Stimulated activated CD4-positive, alpha-beta T cell treated with anti-CD3 and anti-CD28 coated beads, Interleukin-1b, Interleukin-23, amount 100 ng/mL, for 24 hours (primary cell): ENCODE data around the gene UCN2.

Experiments
- DNase-seq, 4 experiments: peaks; one replicate each; pipeline ENCODE4 v3.0.0-alpha.2; 2020; ENCODE audit warnings: low read depth in 4 of 4, low spot score in 1 of 4

UCN2 gene

GRCh38 chr3:48563382-48563918 lies at the start of gene UCN2:
TSS of gene UCN2 (minus strand) at chr3:48563781. CDS start at chr3:48563124, 657 bp downstream.
- DNase-seq, result no peak

- DNase-seq, result no peak
Measured at GRCh38 chr3:48612309-48612708, 48.7 kb upstream of the UCN2 start.

- DNase-seq, result peak; percentile 78 to 87 (median 84)
Measured at GRCh38 chr3:48609088-48610005, 45.8 kb upstream of the UCN2 start, which contains the start of gene UQCRC1. TSS of gene UQCRC1 (minus strand) at chr3:48609646. CDS start at chr3:48609620, 26 bp downstream.

DNA sequence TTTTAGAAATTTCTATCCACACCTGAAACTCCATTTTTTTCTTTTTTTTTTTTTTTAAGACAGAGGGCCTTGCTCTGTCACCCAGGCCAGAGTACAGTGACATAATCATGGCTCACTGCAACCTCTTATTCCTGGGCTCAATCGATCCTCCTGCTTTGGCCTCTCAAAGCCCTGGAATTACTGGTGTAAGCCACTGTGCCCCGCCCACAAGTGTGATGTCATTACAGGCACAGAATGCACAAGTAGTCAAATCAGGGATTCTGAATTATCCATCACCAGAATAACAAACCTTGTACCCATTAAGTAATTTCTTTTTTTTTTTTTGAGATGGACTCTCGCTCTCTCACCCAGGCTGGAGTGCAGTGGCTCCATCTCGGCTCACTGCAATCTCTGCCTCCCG lies 43.9 kb upstream of the UCN2 start:
- DNase-seq, result peak in 1 of 4 experiments; percentile 21

DNA sequence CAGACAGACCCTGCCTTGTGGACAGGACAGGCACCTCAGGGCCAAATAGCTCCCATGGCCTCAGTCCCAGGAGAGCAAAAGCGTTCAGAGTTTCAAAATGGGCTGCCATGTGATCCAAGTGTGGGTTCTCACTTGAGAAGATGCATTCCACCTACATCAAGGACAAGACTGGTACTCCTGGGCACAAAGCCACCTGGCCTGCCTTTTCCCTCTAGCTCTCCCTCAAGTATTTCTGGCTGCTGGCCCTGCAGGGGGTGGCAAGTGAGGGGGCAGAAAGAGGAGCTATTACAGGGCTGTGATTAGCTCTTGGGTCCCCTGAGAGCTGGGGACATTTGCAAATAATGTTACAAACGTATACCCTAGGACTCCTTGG lies 38.0 kb upstream of the UCN2 start:
- DNase-seq, result no peak

GRCh38 chr3:48600711-48601621 lies 37.4 kb upstream of the UCN2 start:
- no peak for DNase-seq

GRCh38 chr3:48599509-48600285 lies 36.1 kb upstream of the UCN2 start:
- no peak for DNase-seq

DNA sequence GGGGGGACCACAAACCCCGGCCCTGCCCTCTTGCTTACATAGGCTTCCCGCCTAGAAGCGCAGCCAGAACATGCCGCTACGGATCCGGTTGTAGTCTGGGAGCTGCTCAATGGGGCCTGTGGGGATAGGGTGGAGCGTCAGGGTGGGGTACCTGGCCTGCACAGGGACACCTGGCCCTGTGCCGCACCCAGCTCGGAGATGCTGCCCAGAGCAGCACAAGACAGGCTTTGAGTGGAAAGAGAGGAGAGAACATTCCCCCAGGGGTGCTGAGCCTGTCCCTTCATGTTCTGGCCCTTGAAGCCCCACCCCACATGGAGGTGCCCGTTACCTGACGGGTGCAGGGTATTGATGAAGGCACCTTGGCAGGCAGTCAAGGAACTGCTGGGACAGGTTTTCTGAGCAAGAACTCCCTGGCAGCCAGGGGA lies 35.5 kb upstream of the UCN2 start:
- no peak for DNase-seq

DNA sequence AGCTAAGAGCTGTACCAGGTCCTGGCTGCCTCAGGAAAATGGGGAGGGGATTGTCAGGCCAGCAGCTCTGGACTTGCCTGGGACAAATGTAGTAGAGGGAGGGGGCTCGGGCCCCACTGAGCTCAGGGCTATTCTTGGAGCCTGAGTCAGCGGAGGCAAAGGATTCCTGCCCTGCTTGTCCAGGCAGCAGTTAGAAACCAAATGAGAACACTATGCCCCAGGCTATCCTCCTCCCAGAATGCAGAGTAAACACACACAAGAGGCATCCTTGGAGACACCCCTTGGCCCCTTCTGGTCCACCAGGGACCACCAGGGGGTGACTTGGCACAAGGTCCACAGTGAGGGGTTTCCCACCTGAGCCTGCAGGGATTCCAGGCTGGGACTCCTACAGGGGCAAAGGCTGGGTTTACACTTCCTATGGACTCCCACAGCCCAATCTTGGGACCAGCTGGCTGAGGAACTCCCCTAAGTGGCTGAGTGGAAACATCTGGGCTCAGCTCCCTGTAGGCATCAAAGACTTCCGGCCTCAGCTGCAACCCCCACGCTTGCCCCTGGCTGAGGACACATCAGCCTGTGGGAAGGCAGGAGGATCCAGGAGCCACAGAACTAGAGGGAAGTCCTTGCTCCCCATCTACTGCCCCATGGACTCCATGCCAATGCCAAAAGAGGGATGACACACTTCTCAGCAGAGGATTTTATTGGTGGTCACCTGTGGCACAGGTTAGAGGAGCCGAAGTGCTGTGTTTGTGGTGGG lies 34.9 kb upstream of the UCN2 start:
- no peak for DNase-seq

DNA sequence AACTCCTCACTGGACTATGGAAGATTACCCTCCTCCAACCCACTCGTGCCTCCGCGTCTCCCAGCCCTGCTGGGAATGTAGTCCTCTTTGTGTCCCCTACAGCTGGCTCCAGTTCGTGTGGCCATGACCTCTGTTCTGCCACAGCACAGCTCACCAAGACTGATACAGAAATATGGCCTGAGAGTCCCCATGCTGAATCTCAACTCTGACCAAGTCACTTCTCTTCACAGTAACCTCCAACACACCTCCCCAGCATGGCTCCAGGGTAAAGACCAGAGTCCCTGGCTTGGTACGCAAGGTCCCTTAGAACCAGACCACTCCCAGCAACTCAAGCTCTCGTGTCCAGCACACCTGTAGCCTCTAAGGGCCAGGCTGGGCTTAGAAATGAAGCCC lies 33.8 kb upstream of the UCN2 start:
- no peak for DNase-seq

GRCh38 chr3:48596676-48597407 lies 33.3 kb upstream of the UCN2 start:
- DNase-seq, result no peak

- DNase-seq, result no peak
Measured at GRCh38 chr3:48596157-48596556, 32.6 kb upstream of the UCN2 start.

DNA sequence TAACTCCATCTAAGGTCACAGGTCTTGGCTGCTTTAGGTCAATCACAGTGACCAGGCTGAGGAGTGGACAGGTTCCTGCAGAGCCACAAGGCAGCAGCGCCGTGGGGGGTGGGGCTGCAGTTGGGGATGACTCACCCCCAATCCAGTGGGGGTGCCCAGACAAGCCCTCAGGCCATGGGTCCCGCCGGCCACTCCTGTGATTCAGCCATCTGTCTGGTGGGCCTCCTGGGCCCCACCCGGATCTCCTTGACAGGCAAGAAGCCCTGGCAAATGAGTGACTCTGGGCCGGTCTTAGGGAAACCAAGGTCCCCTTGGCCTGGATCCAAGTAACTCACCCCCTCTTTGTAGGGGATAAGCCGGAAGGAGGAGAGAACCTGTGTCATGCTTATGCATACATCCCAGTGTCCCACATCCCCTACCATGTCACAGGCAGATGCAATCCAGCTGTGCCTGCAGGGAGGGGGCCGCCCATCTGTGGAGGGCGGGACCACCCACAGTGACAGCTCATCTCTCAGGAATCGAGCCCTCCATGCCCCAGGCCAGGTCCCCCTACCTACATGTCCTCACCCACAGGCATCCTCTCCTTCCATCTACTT lies 32.0 kb upstream of the UCN2 start:
- no peak for DNase-seq

DNA sequence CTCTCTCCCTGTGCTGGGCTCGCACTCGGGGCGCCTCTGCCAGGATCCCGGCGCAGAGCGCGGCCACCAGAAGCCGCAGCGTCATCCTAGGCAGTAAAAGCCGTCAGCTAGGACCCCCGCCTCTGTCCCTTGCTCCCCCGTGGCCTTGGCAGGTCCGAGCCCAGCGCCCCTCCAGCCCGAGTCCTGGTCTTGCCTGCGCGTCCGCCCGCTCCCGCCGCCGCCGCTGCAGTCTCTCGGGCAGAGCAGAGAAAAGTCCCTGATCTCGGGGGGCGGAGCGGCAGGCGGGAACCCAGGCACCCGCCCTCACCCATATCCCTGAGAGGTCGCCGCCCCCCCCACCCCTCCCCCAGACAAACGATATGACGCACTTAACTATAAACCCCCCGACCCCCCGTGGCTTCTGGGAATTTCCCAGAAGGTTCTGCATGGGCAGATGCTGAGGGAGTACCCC lies 31.5 kb upstream of the UCN2 start, which contains the start of gene COL7A1:
TSS of gene COL7A1 (minus strand) at position 255 of the 451 bp plus-strand sequence. CDS start at position 85, 170 bp downstream.
- DNase-seq, result no peak

DNA sequence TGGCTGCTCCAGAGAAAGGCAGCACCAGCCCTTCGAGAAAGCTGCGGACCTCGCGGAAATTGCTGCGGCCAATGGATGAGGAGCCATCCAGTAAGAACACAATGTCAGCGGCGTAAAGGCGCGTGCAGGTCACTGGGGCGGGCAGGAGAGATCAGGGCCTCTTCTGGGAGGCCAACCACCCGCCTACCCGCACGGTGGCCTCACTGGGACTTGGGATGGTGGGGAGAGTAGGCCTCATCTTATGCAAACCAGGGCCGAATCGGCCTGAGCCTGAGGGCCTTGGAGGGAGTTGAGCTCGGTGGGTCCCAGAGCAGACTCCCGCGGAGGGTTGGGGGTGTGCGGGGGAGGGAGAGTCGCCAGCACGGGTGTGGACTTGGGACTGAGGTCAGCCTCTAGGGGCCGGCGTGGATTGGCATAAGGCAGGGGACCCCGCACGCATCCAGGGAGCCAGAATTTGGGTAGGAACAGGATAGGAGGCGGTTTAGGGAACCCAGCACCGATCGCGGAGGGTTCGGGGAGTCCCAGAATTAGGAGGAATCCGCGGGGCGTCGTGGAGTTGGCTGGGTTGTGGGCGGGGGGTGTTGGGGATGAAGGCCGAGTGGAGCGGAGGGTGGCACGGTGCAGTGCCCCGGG lies 31.0 kb upstream of the UCN2 start:
- DNase-seq, result no peak

- no peak for DNase-seq
Measured at GRCh38 chr3:48593337-48593736, 29.8 kb upstream of the UCN2 start.

DNA sequence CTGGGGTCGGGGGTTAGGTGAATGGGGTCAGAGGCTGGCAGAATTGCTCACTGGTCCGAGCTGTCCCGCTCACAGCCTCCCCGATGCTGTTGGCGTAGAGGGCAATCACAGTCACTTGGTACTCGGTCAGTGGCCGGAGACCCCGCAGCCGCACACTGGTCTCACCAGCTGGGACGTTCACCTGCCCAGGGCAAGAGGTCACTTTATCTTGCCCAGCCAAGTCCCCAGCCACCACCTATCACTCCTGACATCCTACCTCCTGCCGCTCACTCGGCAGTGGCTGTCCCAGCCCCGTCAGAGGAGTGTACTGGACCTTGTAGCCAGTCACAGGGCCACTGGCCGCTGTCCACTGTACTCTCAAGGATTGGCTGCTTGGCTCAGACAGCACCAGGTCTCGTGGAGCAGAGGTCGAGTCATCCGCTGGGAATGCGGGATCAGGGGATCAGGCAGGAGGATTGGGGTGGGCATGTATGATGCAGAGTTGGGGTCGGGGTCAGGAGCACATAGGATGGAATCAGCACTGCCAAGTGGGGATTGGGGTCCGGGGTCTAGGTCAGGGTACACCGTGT lies 29.0 kb upstream of the UCN2 start:
- DNase-seq, result no peak
